HepG2 (cell line): ENCODE measurements around the gene PMVK. TPM values are rescaled to one million over a fixed set of nuclear protein-coding genes. Genes with fewer than 3 reads are reported as not detected.

Source experiments
- AHDC1 ChIP-seq: sonication (generic); formaldehyde crosslinking; IDR thresholded peaks from 2 replicates; pipeline ENCODE4 v1.5.1; 2020; ENCODE audit warnings: mild to moderate bottlenecking, missing genetic modification reagents, borderline replicate concordance
- DRAP1 ChIP-seq: IDR thresholded peaks from 2 replicates; pipeline ENCODE4 v1.6.1; 2016; ENCODE audit warnings: missing genetic modification reagents, missing compliant biosample characterization
- EEA1 ChIP-seq: sonication (generic); formaldehyde crosslinking; IDR thresholded peaks from 2 replicates; pipeline ENCODE4 v1.5.1; 2020; ENCODE audit warnings: mild to moderate bottlenecking, missing genetic modification reagents, borderline replicate concordance
- HIVEP1 ChIP-seq: sonication (generic); formaldehyde crosslinking; IDR thresholded peaks from 2 replicates; pipeline ENCODE4 v1.4.0; 2020; ENCODE audit warnings: mild to moderate bottlenecking, missing genetic modification reagents
- IRF1 ChIP-seq: sonication (generic); formaldehyde crosslinking; IDR thresholded peaks from 2 replicates; pipeline ENCODE4 v1.4.0; 2020; ENCODE audit warnings: low read depth, mild to moderate bottlenecking, missing genetic modification reagents
- KDM3A ChIP-seq: IDR thresholded peaks from 2 replicates; pipeline ENCODE4 v1.6.1; 2018; ENCODE audit warnings: low read depth, missing compliant biosample characterization
- KMT2A ChIP-seq: sonication (generic); formaldehyde crosslinking; IDR thresholded peaks from 2 replicates; pipeline ENCODE4 v1.4.0; 2020; ENCODE audit warnings: missing genetic modification reagents
- MEIS1 ChIP-seq: sonication (generic); formaldehyde crosslinking; IDR thresholded peaks from 2 replicates; pipeline ENCODE4 v1.9.0; 2021; ENCODE audit warnings: mild to moderate bottlenecking, missing genetic modification reagents, moderate library complexity, borderline replicate concordance
- MXD4 ChIP-seq: IDR thresholded peaks from 2 replicates; pipeline ENCODE4 v1.6.1; 2016; ENCODE audit warnings: mild to moderate bottlenecking, missing biosample characterization, missing genetic modification reagents
- MYNN ChIP-seq: sonication (generic); formaldehyde crosslinking; IDR thresholded peaks from 2 replicates; pipeline ENCODE4 v1.4.0; 2020; ENCODE audit warnings: mild to moderate bottlenecking, low read depth, missing genetic modification reagents
- RELA ChIP-seq: sonication (generic); formaldehyde crosslinking; IDR thresholded peaks from 2 replicates; pipeline ENCODE4 v1.4.0; 2020; ENCODE audit warnings: missing genetic modification reagents
- SAP130 ChIP-seq: IDR thresholded peaks from 2 replicates; pipeline ENCODE4 v1.6.1; 2016; ENCODE audit warnings: low read depth
- SNAPC4 ChIP-seq: sonication (generic); formaldehyde crosslinking; IDR thresholded peaks from 2 replicates; pipeline ENCODE4 v1.4.0; 2020; ENCODE audit warnings: mild to moderate bottlenecking, missing genetic modification reagents
- ZBTB20 ChIP-seq: sonication (generic); formaldehyde crosslinking; IDR thresholded peaks from 2 replicates; pipeline ENCODE4 v1.8.1; 2023; ENCODE audit warnings: missing genetic modification reagents, low read depth, mild to moderate bottlenecking, borderline replicate concordance
- ZNF343 ChIP-seq: sonication (generic); formaldehyde crosslinking; IDR thresholded peaks from 2 replicates; pipeline ENCODE4 v1.4.0; 2020; ENCODE audit warnings: mild to moderate bottlenecking, missing genetic modification reagents
- ZNF776 ChIP-seq: sonication (generic); formaldehyde crosslinking; IDR thresholded peaks from 2 replicates; pipeline ENCODE4 v1.4.0; 2020; ENCODE audit warnings: mild to moderate bottlenecking, missing genetic modification reagents
- ZNF878 ChIP-seq: sonication (generic); formaldehyde crosslinking; IDR thresholded peaks from 2 replicates; pipeline ENCODE4 v1.8.1; 2023; ENCODE audit warnings: mild to moderate bottlenecking, missing genetic modification reagents, moderate library complexity
- ZSCAN12 ChIP-seq: sonication (generic); formaldehyde crosslinking; IDR thresholded peaks from 2 replicates; pipeline ENCODE4 v1.9.0; 2021; ENCODE audit warnings: mild to moderate bottlenecking, missing genetic modification reagents
- polyA plus RNA-seq, 8 experiments: library from polyadenylated mRNA; depleted of rRNA in 3 of 8; stranded (reverse) in 7 of 8; unstranded in 1 of 8; fragments of >200 nt; fragmentation: Illumina TruSeq in 4 of 8; extraction: Trizol in 4 of 8; gene quantifications; 2 replicates each; pipeline versions ENCODE4 v1.2.1 to v1.2.3, GENCODE V29; 2011 to 2016; ENCODE audit warnings: low read depth in 4 of 8, missing spikeins in 1 of 8, mixed read lengths in 1 of 8; ENCODE audit not compliant: insufficient read depth in 1 of 8
- total RNA-seq, 5 experiments: library from RNA; depleted of rRNA; stranded (reverse); fragments of >200 nt; fragmentation: Illumina TruSeq; extraction: Trizol; gene quantifications; 2 replicates each; pipeline ENCODE4 v1.2.3, GENCODE V29; 2016; ENCODE audit warnings: low read depth in 1 of 5

Gene PMVK
- total and polyA plus RNA-seq, 2 of the 13 experiments (the other 11 are each of a cell fraction or from before 2014, with no cell fraction given): 3.9 to 12.6 TPM

- TF ChIP-seq AHDC1 (CRISPR knock-in tag): no peak
- TF ChIP-seq ZBTB20 (CRISPR knock-in tag): no peak
- peak; percentile 57; the same call in 1 of the 2 replicates for TF ChIP-seq DRAP1 (CRISPR knock-in tag)
- TF ChIP-seq ZNF343 (CRISPR knock-in tag): no peak
- no peak for TF ChIP-seq KDM3A
- no peak for TF ChIP-seq IRF1 (CRISPR knock-in tag)
- TF ChIP-seq RELA (CRISPR knock-in tag): no peak
- TF ChIP-seq HIVEP1: peak; percentile 28; the same call in 1 of the 2 replicates
- no peak for TF ChIP-seq ZNF878 (CRISPR knock-in tag)
- TF ChIP-seq MYNN (CRISPR knock-in tag): no peak
- no peak for TF ChIP-seq MEIS1
- no peak for TF ChIP-seq MXD4
- TF ChIP-seq SAP130 (CRISPR knock-in tag): peak; percentile 59
- TF ChIP-seq ZNF776: no peak
- no peak for TF ChIP-seq KMT2A (CRISPR knock-in tag)
- no peak for TF ChIP-seq EEA1
- no peak for TF ChIP-seq SNAPC4 (CRISPR knock-in tag)
- TF ChIP-seq ZSCAN12 (CRISPR knock-in tag): no peak
Measured at GRCh38 chr1:154955718-154956543, 19.4 kb upstream of the PMVK start, which contains the start of gene PBXIP1 (continued).
